PC-3 (cell line): ENCODE data around the gene CDK14.

ENCODE experiments used
- CTCF ChIP-seq: fragments of 300-600 bp; sonication (generic); conservative IDR thresholded peaks from 2 replicates; pipeline ENCODE4 v1.5.1; 2017; ENCODE audit warnings: antibody characterized with exemption, low read depth, mild to moderate bottlenecking, low read length
- EZH2phosphoT487 ChIP-seq: fragments of 300-600 bp; sonication (generic); IDR thresholded peaks from 2 replicates; pipeline ENCODE4 v1.6.1; 2018; ENCODE audit warnings: mild to moderate bottlenecking, antibody characterized with exemption, low read length, borderline replicate concordance

DNA sequence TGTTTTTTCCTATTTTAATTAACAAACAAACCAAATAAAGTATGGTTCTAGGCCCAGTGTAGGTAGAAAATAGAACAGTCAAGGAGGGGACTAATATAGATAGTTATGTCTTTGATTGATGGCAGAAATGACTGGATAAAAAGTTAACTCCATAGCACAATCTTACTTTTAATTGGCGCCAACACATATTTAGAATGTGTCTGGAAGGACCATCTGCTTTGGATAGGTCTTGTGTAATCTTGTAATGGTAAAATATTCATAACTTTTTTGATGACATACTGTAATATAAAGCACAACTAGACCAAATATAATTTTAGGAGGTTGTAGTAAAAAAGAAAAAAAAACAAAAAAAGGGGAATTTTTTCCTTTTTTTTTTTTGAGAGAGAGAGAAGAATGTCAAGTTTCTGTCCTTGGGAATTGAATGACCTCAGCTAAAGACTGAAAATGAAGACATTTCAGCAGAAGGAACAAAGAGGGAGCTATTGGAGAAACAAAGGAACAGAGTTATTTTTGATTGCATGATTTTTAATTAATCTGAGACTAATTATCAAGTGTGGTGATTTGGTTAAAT, 193.7 kb downstream of the CDK14 start:
- no peak for TF ChIP-seq EZH2phosphoT487
- no peak for TF ChIP-seq CTCF
